ENCODE measurements around the gene CHRNB2. TPM values are rescaled to one million over a fixed set of nuclear protein-coding genes. Genes with fewer than 3 reads are reported as not detected.
"Not testable (repeated sequence)": the region's sequence is repeated elsewhere in the genome, so short reads cannot be mapped to it uniquely, and the experiment has no call there.

Gene CHRNB2
- polyA plus RNA-seq, 1 donor from 2014 or later: 15.5 TPM

- H4K20me1 ChIP-seq (ENCODE audit: insufficient read depth): no peaks in the 10 kb centered on the region
- H3K9me2 ChIP-seq (ENCODE audit: insufficient read depth, low read length): no peaks in the 10 kb centered on the region
- H3K9ac ChIP-seq (ENCODE audit: low read length): no peak overlapping the region
- no peaks in the 10 kb centered on the region for H3K27me3 ChIP-seq (ENCODE audit: insufficient read depth, low read depth, low read length)
- TF ChIP-seq SMC3 (conservative IDR thresholded peaks at IDR 0.05; ENCODE audit: poor library complexity): no peak
- TF ChIP-seq TAF1 (IDR thresholded peaks at IDR 0.05; ENCODE audit: low read depth): no peak
- TF ChIP-seq MXI1 (conservative IDR thresholded peaks at IDR 0.05; ENCODE audit: poor library complexity, severe bottlenecking): no peak
- TF ChIP-seq EZH2 (IDR thresholded peaks at IDR 0.05; ENCODE audit: borderline replicate concordance, insufficient read depth, low read length, poor library complexity, severe bottlenecking): no peak
- no peak for TF ChIP-seq POLR2AphosphoS5 (IDR thresholded peaks at IDR 0.05)
- TF ChIP-seq EP300 (conservative IDR thresholded peaks at IDR 0.05; ENCODE audit: poor library complexity, severe bottlenecking): no peak
- TF ChIP-seq, protein P1, sequence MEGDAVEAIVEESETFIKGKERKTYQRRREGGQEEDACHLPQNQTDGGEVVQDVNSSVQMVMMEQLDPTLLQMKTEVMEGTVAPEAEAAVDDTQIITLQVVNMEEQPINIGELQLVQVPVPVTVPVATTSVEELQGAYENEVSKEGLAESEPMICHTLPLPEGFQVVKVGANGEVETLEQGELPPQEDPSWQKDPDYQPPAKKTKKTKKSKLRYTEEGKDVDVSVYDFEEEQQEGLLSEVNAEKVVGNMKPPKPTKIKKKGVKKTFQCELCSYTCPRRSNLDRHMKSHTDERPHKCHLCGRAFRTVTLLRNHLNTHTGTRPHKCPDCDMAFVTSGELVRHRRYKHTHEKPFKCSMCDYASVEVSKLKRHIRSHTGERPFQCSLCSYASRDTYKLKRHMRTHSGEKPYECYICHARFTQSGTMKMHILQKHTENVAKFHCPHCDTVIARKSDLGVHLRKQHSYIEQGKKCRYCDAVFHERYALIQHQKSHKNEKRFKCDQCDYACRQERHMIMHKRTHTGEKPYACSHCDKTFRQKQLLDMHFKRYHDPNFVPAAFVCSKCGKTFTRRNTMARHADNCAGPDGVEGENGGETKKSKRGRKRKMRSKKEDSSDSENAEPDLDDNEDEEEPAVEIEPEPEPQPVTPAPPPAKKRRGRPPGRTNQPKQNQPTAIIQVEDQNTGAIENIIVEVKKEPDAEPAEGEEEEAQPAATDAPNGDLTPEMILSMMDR (IDR thresholded peaks at IDR 0.05; ENCODE audit: poor library complexity, severe bottlenecking): no peak
- TF ChIP-seq RAD21 (conservative IDR thresholded peaks at IDR 0.05): no peak
- TF ChIP-seq REST (IDR thresholded peaks at IDR 0.05; ENCODE audit: borderline replicate concordance): no peak
- H3K79me2 ChIP-seq (replicated peaks; ENCODE audit: insufficient read depth, low read length): no peaks in the 10 kb centered on the region
- no peak overlapping the region for H3K4me2 ChIP-seq (ENCODE audit: low read length)
- H3K4me3 ChIP-seq (ENCODE audit: low read length): no peak overlapping the region
- no peak overlapping the region for H3K27ac ChIP-seq (ENCODE audit: low read length)
- H3K36me3 ChIP-seq (ENCODE audit: insufficient read depth, low read length): no peaks in the 10 kb centered on the region
- no peaks in the 10 kb centered on the region for H3K9me3 ChIP-seq (ENCODE audit: low read length)
- H3F3A ChIP-seq (ENCODE audit: insufficient read depth, low read length, poor library complexity, severe bottlenecking): no peaks in the 10 kb centered on the region
- no peak overlapping the region for H2AFZ ChIP-seq (ENCODE audit: low read depth, low read length)
Measured at GRCh38 chr1:154527192-154527591, 40.4 kb upstream of the CHRNB2 start.

GRCh38 chr1:154529308-154529707, 38.3 kb upstream of the CHRNB2 start:
- TF ChIP-seq MXI1 (conservative IDR thresholded peaks at IDR 0.05; ENCODE audit: poor library complexity, severe bottlenecking) (no peak), POLR2AphosphoS5 (IDR thresholded peaks at IDR 0.05) (no peak), TAF1 (IDR thresholded peaks at IDR 0.05; ENCODE audit: low read depth) (no peak), REST (IDR thresholded peaks at IDR 0.05; ENCODE audit: borderline replicate concordance) (no peak), SMC3 (conservative IDR thresholded peaks at IDR 0.05; ENCODE audit: poor library complexity) (no peak), EZH2 (IDR thresholded peaks at IDR 0.05; ENCODE audit: borderline replicate concordance, insufficient read depth, low read length, poor library complexity, severe bottlenecking) (no peak), RAD21 (conservative IDR thresholded peaks at IDR 0.05) (no peak)
- TF ChIP-seq, protein P1 (IDR thresholded peaks at IDR 0.05; ENCODE audit: poor library complexity, severe bottlenecking): no peak

GRCh38 chr1:154531950-154532349, 35.6 kb upstream of the CHRNB2 start:
- not testable (repeated sequence) for H3K9me2 ChIP-seq (ENCODE audit: insufficient read depth, low read length); H3K27ac ChIP-seq (ENCODE audit: low read length); H3K27me3 ChIP-seq (ENCODE audit: insufficient read depth, low read depth, low read length); H3K9ac ChIP-seq (ENCODE audit: low read length); H3F3A ChIP-seq (ENCODE audit: insufficient read depth, low read length, poor library complexity, severe bottlenecking); H3K9me3 ChIP-seq (ENCODE audit: low read length); H3K36me3 ChIP-seq (ENCODE audit: insufficient read depth, low read length); H4K20me1 ChIP-seq (ENCODE audit: insufficient read depth); H2AFZ ChIP-seq (ENCODE audit: low read depth, low read length); H3K4me2 ChIP-seq (ENCODE audit: low read length); H3K79me2 ChIP-seq (replicated peaks; ENCODE audit: insufficient read depth, low read length); H3K4me3 ChIP-seq (ENCODE audit: low read length)

More at GRCh38 chr1:154529308-154529707, 38.3 kb upstream of the CHRNB2 start:
- H3F3A ChIP-seq (ENCODE audit: insufficient read depth, low read length, poor library complexity, severe bottlenecking): no peaks in the 10 kb centered on the region
- H3K9ac ChIP-seq (ENCODE audit: low read length): no peak overlapping the region
- no peaks in the 10 kb centered on the region for H3K79me2 ChIP-seq (replicated peaks; ENCODE audit: insufficient read depth, low read length)
- no peaks in the 10 kb centered on the region for H3K9me2 ChIP-seq (ENCODE audit: insufficient read depth, low read length)
- H4K20me1 ChIP-seq (ENCODE audit: insufficient read depth): no peaks in the 10 kb centered on the region
- no peaks in the 10 kb centered on the region for H3K27me3 ChIP-seq (ENCODE audit: insufficient read depth, low read depth, low read length)
- no peaks in the 10 kb centered on the region for H3K36me3 ChIP-seq (ENCODE audit: insufficient read depth, low read length)
- no peaks in the 10 kb centered on the region for H3K9me3 ChIP-seq (ENCODE audit: low read length)
- H3K4me2 ChIP-seq (ENCODE audit: low read length): no peak overlapping the region
- H3K4me3 ChIP-seq (ENCODE audit: low read length): no peak overlapping the region
- H2AFZ ChIP-seq (ENCODE audit: low read depth, low read length): no peak overlapping the region
- no peak overlapping the region for H3K27ac ChIP-seq (ENCODE audit: low read length)

All from neural cell (in vitro differentiated cells).